Trophoblast cell (in vitro differentiated cells and primary cell): ENCODE data around the gene PATL2.
"Not testable (repeated sequence)": the region's sequence is repeated elsewhere in the genome, so short reads cannot be mapped to it uniquely, and the experiment has no call there.

Experiments
- DNase-seq, 2 donors: peaks; one replicate each; pipeline ENCODE4 v3.0.0-alpha.2; 2016
- H2AFZ ChIP-seq: 2 replicates; pipeline ENCODE4 v1.6.1; 2013; ENCODE audit warnings: low read length, moderate library complexity, mild to moderate bottlenecking; ENCODE audit not compliant: insufficient read depth, poor library complexity
- H2AK5ac ChIP-seq: 2 replicates; pipeline ENCODE4 v1.6.1; 2013; ENCODE audit warnings: mild to moderate bottlenecking, low read length
- H2BK120ac ChIP-seq: 2 replicates; pipeline ENCODE4 v1.6.1; 2013; ENCODE audit warnings: low read length, mild to moderate bottlenecking, moderate library complexity; ENCODE audit not compliant: insufficient read depth, poor library complexity
- H2BK12ac ChIP-seq: 2 replicates; pipeline ENCODE4 v1.6.1; 2013; ENCODE audit warnings: mild to moderate bottlenecking, low read length, moderate library complexity
- H2BK5ac ChIP-seq: 2 replicates; pipeline ENCODE4 v1.6.1; 2013; ENCODE audit warnings: low read length, low read depth, moderate library complexity, mild to moderate bottlenecking; ENCODE audit not compliant: poor library complexity
- H3K14ac ChIP-seq: 2 replicates; pipeline ENCODE4 v1.6.1; 2013; ENCODE audit warnings: mild to moderate bottlenecking, low read length
- H3K18ac ChIP-seq: 2 replicates; pipeline ENCODE4 v1.6.1; 2013; ENCODE audit warnings: mild to moderate bottlenecking, low read length
- H3K23ac ChIP-seq: 2 replicates; pipeline ENCODE4 v1.6.1; 2013; ENCODE audit warnings: low read length
- H3K27ac ChIP-seq: 2 replicates; pipeline ENCODE4 v1.5.1; 2013; ENCODE audit warnings: low read depth, mild to moderate bottlenecking, inconsistent platforms, low read length, moderate library complexity
- H3K27me3 ChIP-seq: 2 replicates; pipeline ENCODE4 v1.6.1; 2013; ENCODE audit warnings: inconsistent platforms, mild to moderate bottlenecking, low read length, moderate library complexity; ENCODE audit not compliant: insufficient read depth
- H3K36me3 ChIP-seq, 2 experiments: 1 replicate in 1 of 2; 2 replicates in 1 of 2; pipeline ENCODE4 v1.6.1; 2013; ENCODE audit warnings: low read length in 2 of 2, mild to moderate bottlenecking in 2 of 2, moderate library complexity in 1 of 2; ENCODE audit not compliant: insufficient read depth in 2 of 2, control insufficient read depth in 1 of 2
- H3K4ac ChIP-seq: 2 replicates; pipeline ENCODE4 v1.6.1; 2013; ENCODE audit warnings: low read depth, mild to moderate bottlenecking, low read length, moderate library complexity
- H3K4me1 ChIP-seq, 2 experiments: 1 replicate in 1 of 2; 2 replicates in 1 of 2; pipeline ENCODE4 v1.6.1; 2013; ENCODE audit warnings: low read length in 2 of 2, mild to moderate bottlenecking in 2 of 2, moderate library complexity in 1 of 2; ENCODE audit not compliant: insufficient read depth in 2 of 2, control insufficient read depth in 1 of 2
- H3K4me2 ChIP-seq: 2 replicates; pipeline ENCODE4 v1.6.1; 2013; ENCODE audit warnings: inconsistent platforms, mild to moderate bottlenecking, low read length, moderate library complexity
- H3K4me3 ChIP-seq: 2 replicates; pipeline ENCODE4 v1.5.1; 2013; ENCODE audit warnings: mild to moderate bottlenecking, low read depth, low read length, inconsistent platforms
- H3K79me1 ChIP-seq: one replicate; pipeline ENCODE4 v1.6.1; 2013; ENCODE audit warnings: low read length
- H3K79me2 ChIP-seq: 2 replicates; pipeline ENCODE4 v1.6.1; 2013; ENCODE audit warnings: low read length, mild to moderate bottlenecking; ENCODE audit not compliant: control insufficient read depth, insufficient read depth, poor library complexity
- H3K9ac ChIP-seq: 2 replicates; pipeline ENCODE4 v1.6.1; 2013; ENCODE audit warnings: mild to moderate bottlenecking, low read length
- H3K9me3 ChIP-seq: 2 replicates; pipeline ENCODE4 v1.6.1; 2013; ENCODE audit warnings: low read depth, mild to moderate bottlenecking, control low read depth, inconsistent platforms, low read length; ENCODE audit not compliant: insufficient read depth
- H4K12ac ChIP-seq: 2 replicates; pipeline ENCODE4 v1.6.1; 2013; ENCODE audit warnings: low read depth, mild to moderate bottlenecking, low read length, moderate library complexity
- H4K8ac ChIP-seq: 2 replicates; pipeline ENCODE4 v1.6.1; 2013; ENCODE audit warnings: low read depth, mild to moderate bottlenecking, low read length, moderate library complexity
- H4K91ac ChIP-seq: one replicate; pipeline ENCODE4 v1.6.1; 2013; ENCODE audit warnings: low read depth, mild to moderate bottlenecking, low read length, moderate library complexity
- WGBS: extraction: QIAGEN DNeasy Blood & Tissue Kit; methylation state at CpG from one replicate; pipeline ENCODE4 v1.1.7; 2013; ENCODE audit warnings: missing lambda C conversion rate; ENCODE audit not compliant: insufficient read length, insufficient coverage; ENCODE audit errors: extremely low coverage; 5-methylcytosine and 5-hydroxymethylcytosine counted together

Gene PATL2

DNA sequence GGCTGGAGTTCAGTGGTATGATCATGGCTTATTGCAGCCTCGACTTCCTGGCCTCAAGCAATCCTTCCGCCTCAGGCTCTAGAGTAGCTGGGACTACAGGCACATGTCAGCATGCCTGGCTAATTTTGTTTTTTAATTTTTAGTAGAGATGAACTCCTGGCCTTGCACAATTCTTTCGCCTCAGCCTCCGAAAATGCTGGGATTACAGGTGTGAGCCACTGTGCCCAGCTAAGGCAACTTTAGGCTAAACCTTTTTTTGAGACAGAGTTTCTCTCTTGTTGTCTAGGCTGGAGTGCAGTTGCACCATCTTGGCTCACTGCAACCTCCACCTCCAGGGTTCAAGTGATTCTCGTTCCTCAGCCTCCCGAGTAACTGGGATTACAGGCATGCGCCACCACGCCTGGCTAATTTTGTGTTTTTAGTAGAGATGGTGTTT is 8.9 kb upstream of the PATL2 start:
- H3K18ac ChIP-seq, H3K27ac ChIP-seq, H2BK120ac ChIP-seq, H3K9ac ChIP-seq, H3K4me1 ChIP-seq, H3K23ac ChIP-seq, H2BK5ac ChIP-seq, H2AFZ ChIP-seq, H3K9me3 ChIP-seq, H3K79me2 ChIP-seq, H3K14ac ChIP-seq, H4K8ac ChIP-seq, H3K79me1 ChIP-seq, H3K27me3 ChIP-seq, H4K91ac ChIP-seq, H4K12ac ChIP-seq, H2AK5ac ChIP-seq, H3K4ac ChIP-seq, H3K4me3 ChIP-seq, H3K4me2 ChIP-seq, H2BK12ac ChIP-seq: not testable (repeated sequence)
- DNase-seq, result peak in 1 of 2 donors; percentile 66
- no CpG with 5 or more reads among the region's 8 CpGs for WGBS
- H3K36me3 ChIP-seq, result peaks cover 0 to 11% of the 10 kb centered on the region in 2 experiments

DNA sequence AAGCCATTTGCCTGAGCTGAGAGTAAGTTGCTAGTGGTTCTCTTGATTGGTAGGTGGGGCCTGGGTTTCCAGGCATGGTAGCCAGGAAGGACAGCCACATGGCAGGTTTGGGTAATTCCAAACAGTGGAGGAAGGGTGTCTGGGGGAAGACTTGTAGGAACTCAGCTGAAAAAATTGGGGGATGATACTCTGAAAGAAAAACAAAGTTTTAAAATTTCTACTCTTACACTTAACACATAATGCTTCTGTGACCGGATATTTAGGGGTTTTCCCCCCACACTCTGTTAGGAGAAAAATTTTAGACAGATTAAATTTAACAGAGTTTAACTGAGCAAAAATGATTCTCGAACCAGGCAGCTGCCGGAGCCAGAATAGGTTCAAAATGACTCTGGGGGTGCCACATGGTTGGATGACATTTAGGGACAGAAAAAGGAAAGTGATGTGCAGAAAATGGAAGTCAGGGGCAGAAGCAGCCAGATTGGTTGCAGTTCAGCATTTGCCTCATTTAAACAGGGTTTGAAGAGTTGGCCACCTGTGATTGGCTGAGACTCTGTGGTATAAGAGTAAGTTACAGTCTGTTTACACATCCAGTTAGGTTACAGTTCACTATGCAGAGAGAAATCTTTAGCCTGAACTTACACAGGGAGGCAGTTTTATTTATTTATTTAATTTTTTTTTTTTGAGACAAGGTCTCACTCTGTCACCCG is 8.3 kb upstream of the PATL2 start:
- H4K8ac ChIP-seq, result no peak overlapping the region
- H3K9me3 ChIP-seq, result no peaks in the 10 kb centered on the region
- H4K91ac ChIP-seq, result no peak overlapping the region
- H3K4me2 ChIP-seq, result no peak overlapping the region
- DNase-seq, result peak; percentile 44 to 60
- H2BK12ac ChIP-seq, result no peak overlapping the region
- no peak overlapping the region for H3K18ac ChIP-seq
- no CpG with 5 or more reads among the region's 4 CpGs for WGBS
- no peak overlapping the region for H3K27ac ChIP-seq
- H2AK5ac ChIP-seq, result no peak overlapping the region
- H4K12ac ChIP-seq, result no peak overlapping the region
- H3K23ac ChIP-seq, result no peak overlapping the region
- H3K9ac ChIP-seq, result no peak overlapping the region
- H3K79me1 ChIP-seq, result no peaks in the 10 kb centered on the region
- H3K14ac ChIP-seq, result no peak overlapping the region
- H3K4ac ChIP-seq, result no peak overlapping the region
- H2BK120ac ChIP-seq, result no peak overlapping the region
- no peak overlapping the region for H2AFZ ChIP-seq
- peaks cover 0 to 11% of the 10 kb centered on the region in 2 experiments for H3K36me3 ChIP-seq
- H3K79me2 ChIP-seq, result no peaks in the 10 kb centered on the region
- no peak overlapping the region for H2BK5ac ChIP-seq
- H3K4me3 ChIP-seq, result no peak overlapping the region
- H3K4me1 ChIP-seq, result no peaks in the 10 kb centered on the region
- no peaks in the 10 kb centered on the region for H3K27me3 ChIP-seq

DNA sequence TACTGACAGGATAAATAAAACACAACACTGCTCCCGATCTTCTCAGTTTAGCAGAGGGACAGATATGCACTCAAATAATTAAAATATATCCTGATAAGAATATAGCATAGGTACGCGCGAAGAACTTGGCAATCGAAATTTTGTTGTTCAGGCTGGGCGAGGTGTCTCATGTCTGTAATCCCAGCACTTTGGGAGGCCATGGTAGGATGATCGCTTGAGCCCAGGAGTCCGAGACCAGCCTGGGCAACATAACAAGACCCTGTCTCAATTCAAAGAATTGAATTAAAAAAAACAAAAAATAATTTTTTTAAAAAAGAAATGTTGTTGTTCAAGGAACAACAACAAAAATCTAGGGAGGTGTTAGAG is 7.8 kb upstream of the PATL2 start:
- Histone ChIP-seq H3K27ac (no peak overlapping the region), H2BK12ac (no peak overlapping the region), H3K79me2 (no peaks in the 10 kb centered on the region), H3K4me1 (no peaks in the 10 kb centered on the region), H3K27me3 (no peaks in the 10 kb centered on the region), H3K9me3 (no peaks in the 10 kb centered on the region), H3K4ac (no peak overlapping the region), H3K79me1 (no peaks in the 10 kb centered on the region), H3K4me3 (no peak overlapping the region), H2BK5ac (no peak overlapping the region), H3K36me3 (peaks cover 0 to 11% of the 10 kb centered on the region in 2 experiments), H3K23ac (no peak overlapping the region), H4K12ac (no peak overlapping the region), H3K18ac (no peak overlapping the region), H2AFZ (no peak overlapping the region), H4K91ac (no peak overlapping the region), H2BK120ac (no peak overlapping the region), H2AK5ac (no peak overlapping the region), H3K4me2 (no peak overlapping the region), H3K14ac (no peak overlapping the region), H4K8ac (no peak overlapping the region), H3K9ac (no peak overlapping the region)
- DNase-seq, result no peak
- WGBS, result no CpG with 5 or more reads among the region's 8 CpGs

DNA sequence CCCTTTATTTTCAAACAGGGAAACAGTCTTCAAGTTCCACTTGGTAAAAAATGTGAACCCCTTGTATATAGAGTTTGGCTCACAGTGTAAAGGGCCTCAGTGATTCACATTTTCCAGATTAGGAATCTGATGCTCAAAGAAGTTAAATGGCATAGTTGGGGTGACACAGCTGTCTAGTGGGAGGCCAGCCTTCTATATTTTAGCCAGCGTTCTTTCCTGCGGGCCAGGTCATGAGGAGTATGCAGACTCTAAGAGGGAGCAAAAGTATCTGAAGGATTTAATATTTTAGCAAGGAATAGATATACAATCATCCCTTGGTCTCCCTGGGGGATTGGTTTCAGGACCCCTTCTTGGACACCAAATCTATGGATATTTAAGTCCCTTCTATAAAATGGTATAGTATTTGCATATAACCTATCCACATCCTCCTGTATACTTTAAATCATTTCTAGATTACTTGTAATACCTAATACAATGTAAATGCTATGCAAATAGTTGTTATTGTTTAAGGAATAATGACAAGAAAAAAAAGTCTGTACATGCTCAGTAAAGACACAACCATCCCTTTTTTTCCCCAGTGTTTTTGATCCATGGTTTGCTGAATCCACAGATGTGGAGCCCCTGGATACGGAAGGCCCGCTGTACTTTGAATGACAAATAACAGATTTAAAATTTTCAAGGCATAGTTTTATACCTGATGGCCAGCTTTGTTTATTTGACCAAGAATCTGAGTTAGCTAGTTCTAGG is 7.2 kb upstream of the PATL2 start:
- no peak overlapping the region for H2AK5ac ChIP-seq
- H3K4me2 ChIP-seq, result no peak overlapping the region
- H3K4me3 ChIP-seq, result no peak overlapping the region
- no peak overlapping the region for H3K14ac ChIP-seq
- H3K79me2 ChIP-seq, result no peaks in the 10 kb centered on the region
- H3K18ac ChIP-seq, result no peak overlapping the region
- no peaks in the 10 kb centered on the region for H3K4me1 ChIP-seq
- H3K27me3 ChIP-seq, result no peaks in the 10 kb centered on the region
- no peak overlapping the region for H4K12ac ChIP-seq
- H2BK12ac ChIP-seq, result no peak overlapping the region
- no peak for DNase-seq
- no peak overlapping the region for H3K4ac ChIP-seq
- H3K36me3 ChIP-seq, result peaks cover 0 to 11% of the 10 kb centered on the region in 2 experiments
- no CpG with 5 or more reads among the region's 4 CpGs for WGBS
- H3K9ac ChIP-seq, result no peak overlapping the region
- no peak overlapping the region for H2AFZ ChIP-seq
- no peak overlapping the region for H3K23ac ChIP-seq
- H4K91ac ChIP-seq, result no peak overlapping the region
- no peak overlapping the region for H2BK120ac ChIP-seq
- H2BK5ac ChIP-seq, result no peak overlapping the region
- no peaks in the 10 kb centered on the region for H3K79me1 ChIP-seq
- no peak overlapping the region for H4K8ac ChIP-seq
- H3K27ac ChIP-seq, result no peak overlapping the region
- no peaks in the 10 kb centered on the region for H3K9me3 ChIP-seq
